ENCODE measurements around the gene CA5B. TPM values are rescaled to one million over a fixed set of nuclear protein-coding genes. Genes with fewer than 3 reads are reported as not detected.

CA5B gene
- total RNA-seq, 1 experiment from 2014 or later = 15.3 TPM

DNA sequence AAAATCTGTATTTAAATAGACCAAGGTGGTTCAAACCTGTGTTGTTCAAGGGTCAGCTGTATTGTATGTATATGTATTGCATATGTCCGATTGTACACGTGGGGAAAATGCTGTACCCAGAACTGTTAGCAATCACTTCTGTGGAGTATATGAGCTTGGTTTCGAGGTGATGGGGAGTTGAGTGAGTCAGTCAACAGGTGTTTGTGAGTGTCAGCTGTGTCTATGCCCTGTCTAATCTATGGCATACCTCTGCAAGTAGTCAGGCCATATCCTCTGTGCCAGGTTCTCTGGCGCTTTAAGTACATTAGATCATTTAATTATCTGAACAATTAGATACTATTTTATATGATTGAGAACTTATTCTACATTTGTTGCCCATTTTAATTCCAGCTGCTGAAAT, 59.6 kb downstream of the CA5B start:
- Mint-ChIP-seq H3K27ac (ENCODE audit: low read depth, unreplicated experiment) (no peak overlapping the region), H3K4me1 (ENCODE audit: insufficient read depth, unreplicated experiment) (peaks cover 5% of the 10 kb centered on the region), H3K27me3 (ENCODE audit: insufficient read depth, unreplicated experiment) (no peaks in the 10 kb centered on the region), H3K4me3 (ENCODE audit: unreplicated experiment) (no peak overlapping the region), H3K9me3 (ENCODE audit: unreplicated experiment) (no peaks in the 10 kb centered on the region), H3K36me3 (ENCODE audit: insufficient read depth, unreplicated experiment) (peaks cover 41% of the 10 kb centered on the region)
- CTCF ChIA-PET = interaction anchor here (0.8 kb wide), 1 partner anchor 10 kb away, joined by 3 read pairs; no protein-coding TSS in a partner anchor
- TF ChIP-seq CTCF (IDR thresholded peaks at IDR 0.05; ENCODE audit: unreplicated experiment) = no peak
- no TSS peak for BruUV-seq (replicated peaks)
- intact Hi-C loops (cut with micrococcal nuclease) = no loop called here
- DNase-seq (ENCODE audit: unreplicated experiment) = no peak
- POLR2A ChIA-PET = interaction anchor here (0.6 kb wide), 1 partner anchor 58 kb away, joined by 3 read pairs; no protein-coding TSS in a partner anchor

- POLR2A ChIA-PET = interaction anchor here (0.7 to 1.2 kb wide), 2 partner anchors 15 to 252 kb away, joined by 3 to 5 read pairs; partner anchors contain the start of gene ZRSR2
- peaks cover 75% of the 10 kb centered on the region for H3K36me3 Mint-ChIP-seq (ENCODE audit: insufficient read depth, unreplicated experiment)
These were observed 66.5 kb downstream of the CA5B start for GRCh38 chrX:15804563-15804962.

DNA sequence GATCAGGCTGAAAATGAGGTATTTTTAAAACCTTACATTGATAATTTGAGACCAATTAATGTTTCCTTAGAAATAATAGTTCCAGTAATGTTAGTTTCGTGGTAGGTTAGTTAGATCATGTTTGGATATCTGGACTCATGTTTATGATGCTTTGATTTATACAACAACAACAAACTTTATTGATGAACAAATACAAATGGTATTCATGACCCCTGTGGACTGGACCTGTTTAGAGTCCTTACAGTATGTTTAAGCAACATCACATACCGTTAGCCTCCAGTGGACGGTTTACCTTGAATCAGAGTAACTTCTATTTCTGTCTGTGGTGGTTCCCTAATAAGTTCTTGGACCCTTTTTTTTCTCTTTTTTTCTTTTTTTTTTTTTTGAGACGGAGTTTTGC, 70.2 kb downstream of the CA5B start:
- POLR2A ChIA-PET = no interaction called here
- no peak for TF ChIP-seq CTCF (IDR thresholded peaks at IDR 0.05; ENCODE audit: unreplicated experiment)
- intact Hi-C loops (cut with micrococcal nuclease) = no loop called here
- no peaks in the 10 kb centered on the region for H3K9me3 Mint-ChIP-seq (ENCODE audit: unreplicated experiment)
- H3K27ac Mint-ChIP-seq (ENCODE audit: low read depth, unreplicated experiment) = no peak overlapping the region
- H3K27me3 Mint-ChIP-seq (ENCODE audit: insufficient read depth, unreplicated experiment) = no peaks in the 10 kb centered on the region
- H3K36me3 Mint-ChIP-seq (ENCODE audit: insufficient read depth, unreplicated experiment) = peaks cover 91% of the 10 kb centered on the region
- no TSS peak for BruUV-seq (replicated peaks)
- no peaks in the 10 kb centered on the region for H3K4me1 Mint-ChIP-seq (ENCODE audit: insufficient read depth, unreplicated experiment)
- CTCF ChIA-PET = no interaction called here
- DNase-seq (ENCODE audit: unreplicated experiment) = no peak
- no peak overlapping the region for H3K4me3 Mint-ChIP-seq (ENCODE audit: unreplicated experiment)

More at GRCh38 chrX:15804563-15804962, 66.5 kb downstream of the CA5B start:
- Mint-ChIP-seq H3K9me3 (ENCODE audit: unreplicated experiment) (no peaks in the 10 kb centered on the region), H3K27me3 (ENCODE audit: insufficient read depth, unreplicated experiment) (no peaks in the 10 kb centered on the region), H3K4me3 (ENCODE audit: unreplicated experiment) (no peak overlapping the region), H3K4me1 (ENCODE audit: insufficient read depth, unreplicated experiment) (no peaks in the 10 kb centered on the region), H3K27ac (ENCODE audit: low read depth, unreplicated experiment) (no peak overlapping the region)
- no peak for TF ChIP-seq CTCF (IDR thresholded peaks at IDR 0.05; ENCODE audit: unreplicated experiment)
- DNase-seq (ENCODE audit: unreplicated experiment) = no peak
- CTCF ChIA-PET = interaction anchor here (0.5 kb wide), 1 partner anchor 11 kb away, joined by 3 read pairs; no protein-coding TSS in a partner anchor
- intact Hi-C loops (cut with micrococcal nuclease) = no loop called here
- no TSS peak for BruUV-seq (replicated peaks)

GRCh38 chrX:15812192-15812938, 74.3 kb downstream of the CA5B start:
- Mint-ChIP-seq H3K27me3 (ENCODE audit: insufficient read depth, unreplicated experiment) (no peaks in the 10 kb centered on the region), H3K9me3 (ENCODE audit: unreplicated experiment) (no peaks in the 10 kb centered on the region), H3K4me1 (ENCODE audit: insufficient read depth, unreplicated experiment) (no peaks in the 10 kb centered on the region), H3K36me3 (ENCODE audit: insufficient read depth, unreplicated experiment) (peaks cover 92% of the 10 kb centered on the region), H3K27ac (ENCODE audit: low read depth, unreplicated experiment) (no peak overlapping the region), H3K4me3 (ENCODE audit: unreplicated experiment) (no peak overlapping the region)
- no peak for TF ChIP-seq CTCF (IDR thresholded peaks at IDR 0.05; ENCODE audit: unreplicated experiment)
- intact Hi-C loops (cut with micrococcal nuclease) = no loop called here
- DNase-seq (ENCODE audit: unreplicated experiment) = no peak
- ChIA-PET CTCF (interaction anchor here (0.8 kb wide), 1 partner anchor 575 kb away, joined by 4 read pairs; no protein-coding TSS in a partner anchor), POLR2A (interaction anchor here (0.6 kb wide), 1 partner anchor 80 kb away, joined by 3 read pairs; no protein-coding TSS in a partner anchor)
- no TSS peak for BruUV-seq (replicated peaks)

Measured in MCF 10A (cell line).